KMS-11 (cell line): ENCODE data around the gene SPEG.
"Not testable (repeated sequence)": the region's sequence is repeated elsewhere in the genome, so short reads cannot be mapped to it uniquely, and the experiment has no call there.

Experiments
- H2AFZ ChIP-seq: fragments of 200-600 bp; sonication (generic); 2 replicates; pipeline ENCODE4 v1.6.1; 2016; ENCODE audit warnings: antibody characterized with exemption, mixed run types, low read depth
- H3K27ac ChIP-seq: fragments of 200-600 bp; sonication (generic); 2 replicates; pipeline ENCODE4 v1.6.1; 2016; ENCODE audit warnings: mild to moderate bottlenecking, mixed run types
- H3K27me3 ChIP-seq: fragments of 200-600 bp; sonication (generic); 2 replicates; pipeline ENCODE4 v1.6.1; 2017; ENCODE audit warnings: mild to moderate bottlenecking, low read depth, mixed run types, moderate library complexity; ENCODE audit not compliant: insufficient read depth
- H3K36me3 ChIP-seq: fragments of 200-600 bp; sonication (generic); 2 replicates; pipeline ENCODE4 v1.6.1; 2017; ENCODE audit warnings: mild to moderate bottlenecking, mixed run types; ENCODE audit not compliant: insufficient read depth
- H3K4me1 ChIP-seq: fragments of 200-600 bp; sonication (generic); 2 replicates; pipeline ENCODE4 v1.6.1; 2016; ENCODE audit warnings: mild to moderate bottlenecking, low read depth, mixed run types; ENCODE audit not compliant: poor library complexity, severe bottlenecking
- H3K4me2 ChIP-seq: fragments of 200-600 bp; sonication (generic); 2 replicates; pipeline ENCODE4 v1.7.0; 2016; ENCODE audit warnings: mild to moderate bottlenecking, mixed run types
- H3K4me3 ChIP-seq: fragments of 200-600 bp; sonication (generic); IDR thresholded peaks from 2 replicates; pipeline ENCODE4 v1.6.1; 2017; ENCODE audit warnings: low read depth, low read length, mixed read lengths; ENCODE audit not compliant: insufficient read depth
- H3K79me2 ChIP-seq: fragments of 200-600 bp; sonication (generic); 2 replicates; pipeline ENCODE4 v1.6.1; 2016; ENCODE audit warnings: low read depth, mixed run types; ENCODE audit not compliant: insufficient read depth
- H3K9ac ChIP-seq: fragments of 200-600 bp; sonication (generic); 2 replicates; pipeline ENCODE4 v1.6.1; 2016; ENCODE audit warnings: mild to moderate bottlenecking, mixed run types
- H4K20me1 ChIP-seq: fragments of 200-600 bp; sonication (generic); 2 replicates; pipeline ENCODE4 v1.6.1; 2016; ENCODE audit warnings: mild to moderate bottlenecking, mixed run types; ENCODE audit not compliant: insufficient read depth
- TF ChIP-seq, protein P1 (sequence below): fragments of 200-600 bp; sonication (generic); conservative IDR thresholded peaks from 2 replicates; pipeline ENCODE4 v1.6.1; 2017; ENCODE audit warnings: low read depth, mild to moderate bottlenecking, antibody characterized with exemption, low read length, moderate library complexity, mixed read lengths

Gene SPEG

DNA sequence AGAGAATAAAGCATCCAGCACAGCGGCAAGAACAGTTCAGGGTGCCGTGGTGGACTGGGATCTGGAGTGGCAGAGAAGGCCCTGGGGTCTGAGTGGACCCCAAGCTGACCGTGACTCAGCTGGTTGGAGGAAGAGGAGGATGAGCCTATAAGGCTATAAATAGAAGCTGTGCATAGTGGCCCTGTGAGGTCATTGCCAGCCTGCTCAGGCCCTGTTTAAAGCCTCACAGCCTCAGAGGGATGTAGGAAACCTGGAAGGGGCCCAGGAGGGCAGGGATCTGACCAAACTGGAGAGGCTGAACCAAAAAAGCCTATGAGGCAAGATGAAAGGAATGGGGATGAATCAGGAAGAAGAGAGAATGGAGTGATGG, 27.8 kb upstream of the SPEG start:
- no peak overlapping the region for H3K27ac ChIP-seq
- no peak overlapping the region for H2AFZ ChIP-seq
- H3K4me1 ChIP-seq: peaks cover 5% of the 10 kb centered on the region

DNA sequence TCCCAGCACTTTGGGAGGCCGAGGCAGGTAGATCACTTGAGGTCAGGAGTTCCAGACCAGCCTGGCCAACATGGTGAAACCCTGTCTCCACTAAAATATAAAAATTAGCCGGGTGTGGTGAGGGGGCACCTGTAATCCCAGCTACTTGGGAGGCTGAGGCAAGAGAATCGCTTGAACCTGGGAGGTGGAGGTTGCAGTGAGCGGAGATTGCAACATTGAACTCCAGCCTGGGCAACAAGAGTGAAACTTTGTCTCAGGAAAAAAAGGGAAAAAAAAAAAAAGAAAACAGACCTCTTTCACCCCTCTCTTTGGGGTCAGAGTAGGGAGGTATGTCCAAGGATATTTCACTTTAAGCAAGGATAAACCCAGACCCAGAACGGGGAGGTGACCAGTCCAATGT, 27.3 kb upstream of the SPEG start:
- not testable (repeated sequence) for H3K27me3 ChIP-seq, H3K4me3 ChIP-seq, H2AFZ ChIP-seq, H4K20me1 ChIP-seq, H3K27ac ChIP-seq, H3K36me3 ChIP-seq, H3K4me1 ChIP-seq, H3K79me2 ChIP-seq, H3K9ac ChIP-seq, H3K4me2 ChIP-seq

More for the DNA sequence above, 27.8 kb upstream of the SPEG start:
- H3K4me3 ChIP-seq: no peak overlapping the region
- H3K27me3 ChIP-seq: no peaks in the 10 kb centered on the region
- H3K9ac ChIP-seq: no peak overlapping the region
- H4K20me1 ChIP-seq: no peaks in the 10 kb centered on the region
- TF ChIP-seq, protein P1, sequence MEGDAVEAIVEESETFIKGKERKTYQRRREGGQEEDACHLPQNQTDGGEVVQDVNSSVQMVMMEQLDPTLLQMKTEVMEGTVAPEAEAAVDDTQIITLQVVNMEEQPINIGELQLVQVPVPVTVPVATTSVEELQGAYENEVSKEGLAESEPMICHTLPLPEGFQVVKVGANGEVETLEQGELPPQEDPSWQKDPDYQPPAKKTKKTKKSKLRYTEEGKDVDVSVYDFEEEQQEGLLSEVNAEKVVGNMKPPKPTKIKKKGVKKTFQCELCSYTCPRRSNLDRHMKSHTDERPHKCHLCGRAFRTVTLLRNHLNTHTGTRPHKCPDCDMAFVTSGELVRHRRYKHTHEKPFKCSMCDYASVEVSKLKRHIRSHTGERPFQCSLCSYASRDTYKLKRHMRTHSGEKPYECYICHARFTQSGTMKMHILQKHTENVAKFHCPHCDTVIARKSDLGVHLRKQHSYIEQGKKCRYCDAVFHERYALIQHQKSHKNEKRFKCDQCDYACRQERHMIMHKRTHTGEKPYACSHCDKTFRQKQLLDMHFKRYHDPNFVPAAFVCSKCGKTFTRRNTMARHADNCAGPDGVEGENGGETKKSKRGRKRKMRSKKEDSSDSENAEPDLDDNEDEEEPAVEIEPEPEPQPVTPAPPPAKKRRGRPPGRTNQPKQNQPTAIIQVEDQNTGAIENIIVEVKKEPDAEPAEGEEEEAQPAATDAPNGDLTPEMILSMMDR: no peak
- H3K36me3 ChIP-seq: no peaks in the 10 kb centered on the region
- H3K4me2 ChIP-seq: no peak overlapping the region
- H3K79me2 ChIP-seq: no peaks in the 10 kb centered on the region

DNA sequence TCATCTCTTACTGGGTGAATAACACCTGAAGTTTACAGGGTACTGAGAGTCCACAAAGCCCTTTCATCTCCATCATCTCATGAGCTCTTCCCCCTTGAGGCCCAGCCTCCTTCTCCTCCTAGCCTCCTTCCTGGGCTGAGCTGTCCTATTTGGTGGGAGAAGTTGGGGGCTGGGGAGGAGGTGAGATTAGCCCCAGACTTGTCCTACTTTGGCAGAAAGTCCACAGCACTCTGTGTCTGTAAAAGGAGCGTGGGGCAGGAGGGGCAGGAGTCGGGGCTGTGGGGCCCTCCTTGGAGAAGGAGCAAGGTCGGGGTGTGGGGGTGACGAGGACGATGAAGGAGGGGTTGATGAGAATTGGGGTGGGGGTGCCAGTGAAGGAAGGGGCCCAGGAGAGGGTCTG, 26.4 kb upstream of the SPEG start:
- Histone ChIP-seq H2AFZ (no peak overlapping the region), H3K4me3 (no peak overlapping the region), H3K27ac (no peak overlapping the region), H3K79me2 (no peaks in the 10 kb centered on the region), H3K9ac (no peak overlapping the region), H3K27me3 (no peaks in the 10 kb centered on the region), H3K4me2 (no peak overlapping the region), H3K4me1 (peaks cover 5% of the 10 kb centered on the region), H3K36me3 (no peaks in the 10 kb centered on the region), H4K20me1 (no peaks in the 10 kb centered on the region)
- TF ChIP-seq, protein P1: no peak

DNA sequence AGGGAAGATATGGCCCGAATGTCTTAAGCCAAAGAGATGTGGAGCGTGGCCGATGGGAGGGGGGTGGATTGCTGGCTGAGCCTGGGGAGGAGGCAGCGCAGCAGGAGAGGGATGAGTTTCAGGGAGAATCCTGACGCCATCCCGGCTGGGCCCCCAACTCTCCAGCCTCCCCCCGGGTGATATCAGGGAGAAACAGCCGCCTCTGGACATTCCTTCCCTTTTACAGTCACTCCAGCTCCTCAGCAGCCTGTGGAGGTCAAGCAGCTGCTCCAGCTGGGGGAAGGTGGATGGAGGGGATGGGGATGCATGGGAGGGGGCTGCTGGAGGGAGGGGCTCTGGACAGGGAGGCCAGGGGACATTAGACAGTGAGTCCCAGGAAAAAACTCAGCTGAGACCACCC, 26.0 kb upstream of the SPEG start:
- H3K4me2 ChIP-seq: no peak overlapping the region
- H3K9ac ChIP-seq: no peak overlapping the region
- H3K27ac ChIP-seq: no peak overlapping the region
- TF ChIP-seq, protein P1: no peak
- H4K20me1 ChIP-seq: no peaks in the 10 kb centered on the region
- H3K27me3 ChIP-seq: no peaks in the 10 kb centered on the region
- H3K36me3 ChIP-seq: no peaks in the 10 kb centered on the region
- H3K4me1 ChIP-seq: peaks cover 5% of the 10 kb centered on the region
- H3K4me3 ChIP-seq: no peak overlapping the region
- no peak overlapping the region for H2AFZ ChIP-seq
- H3K79me2 ChIP-seq: no peaks in the 10 kb centered on the region

DNA sequence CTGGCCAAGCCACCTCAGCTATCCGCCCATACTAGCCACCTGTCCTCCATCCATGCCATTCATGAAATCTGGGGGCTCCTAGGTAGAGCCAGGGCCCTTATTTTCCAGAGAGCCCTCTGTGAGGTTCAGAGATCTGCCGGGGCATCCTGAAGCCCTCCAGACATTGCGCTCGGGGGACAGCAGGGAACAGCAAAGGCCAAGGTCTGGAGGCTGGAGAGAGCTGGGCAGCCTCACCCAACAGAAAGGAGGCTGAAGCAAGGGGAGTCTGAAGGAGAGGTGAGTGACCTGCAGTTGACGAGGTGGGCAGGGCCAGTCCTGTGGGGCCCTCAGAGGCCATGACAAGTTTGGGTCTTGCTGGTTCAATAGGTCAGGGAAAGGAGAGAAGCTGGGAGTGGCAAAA, 25.0 kb upstream of the SPEG start:
- Histone ChIP-seq H3K4me1 (peaks cover 5% of the 10 kb centered on the region), H3K4me2 (no peak overlapping the region), H3K36me3 (no peaks in the 10 kb centered on the region), H4K20me1 (no peaks in the 10 kb centered on the region), H2AFZ (no peak overlapping the region), H3K27me3 (no peaks in the 10 kb centered on the region), H3K27ac (no peak overlapping the region), H3K9ac (no peak overlapping the region), H3K79me2 (no peaks in the 10 kb centered on the region), H3K4me3 (no peak overlapping the region)
- TF ChIP-seq, protein P1: no peak
